Testis (tissue), 3 donors: Measurements from ENCODE around the gene RPL10. TPM values are rescaled to one million over a fixed set of nuclear protein-coding genes. Genes with fewer than 3 reads are reported as not detected.

Experiments
- DNase-seq: peaks from one replicate; pipeline ENCODE4 v3.0.0-alpha.2; 2019
- H3K27ac ChIP-seq, 2 donors: fragments of 200-600 bp; sonication (generic); one replicate each; pipeline ENCODE4 v1.5.1; 2019
- H3K27me3 ChIP-seq: fragments of 200-600 bp; sonication (generic); one replicate; pipeline ENCODE4 v1.5.1; 2019
- H3K36me3 ChIP-seq: fragments of 200-600 bp; sonication (generic); one replicate; pipeline ENCODE4 v1.5.1; 2017; ENCODE audit warnings: low read depth; ENCODE audit errors: missing control alignments
- H3K4me1 ChIP-seq: fragments of 200-600 bp; sonication (generic); one replicate; pipeline ENCODE4 v1.5.1; 2019
- H3K4me3 ChIP-seq, 2 donors: fragments of 200-600 bp; sonication (generic); one replicate each; pipeline ENCODE4 v1.5.1; 2017 to 2019
- H3K9me3 ChIP-seq: fragments of 200-600 bp; sonication (generic); one replicate; pipeline ENCODE4 v1.5.1; 2017
- POLR2A ChIP-seq: fragments of 450-650 bp; IDR thresholded peaks from one replicate; pipeline ENCODE4 v1.6.1; 2017; ENCODE audit warnings: antibody characterized with exemption, mild to moderate bottlenecking, moderate library complexity
- WGBS, 2 donors: methylation state at CpG; one replicate each; pipeline ENCODE4 v1.1.5; 2018; 5-methylcytosine and 5-hydroxymethylcytosine counted together
- intact Hi-C: fragments of 100-400 bp; cut with DNase I; formaldehyde crosslinking; loops from one replicate; pipeline ENCODE4 v1.15.1; 2023; ENCODE audit warnings: low total_unique reads
- polyA plus RNA-seq: library from polyadenylated mRNA; stranded (reverse); fragments of 350-450 nt; fragmentation: Illumina TruSeq; extraction: RNeasy Lipid Tissue Mini Kit (QIAGEN cat#74804); gene quantifications from one replicate; pipeline ENCODE4 v1.2.3, GENCODE V29; 2014; ENCODE audit warnings: low read depth, low replicate concordance; ENCODE audit not compliant: insufficient read depth
- total RNA-seq, 2 donors: library from RNA; depleted of rRNA; stranded (reverse); fragments of >200 nt; gene quantifications; one replicate each; pipeline ENCODE4 v1.2.3, GENCODE V29; 2016
- TF ChIP-seq, protein P1 (sequence below), 3 experiments: fragments of 450-650 bp in 2 of 3; fragments of 200-600 bp in 1 of 3; sonication (generic) in 1 of 3; IDR thresholded peaks; one replicate each; pipeline ENCODE4 v1.5.1; 2016 to 2019; ENCODE audit warnings: antibody characterized with exemption in 3 of 3, mild to moderate bottlenecking in 2 of 3, moderate library complexity in 1 of 3

RPL10 gene
- total and polyA plus RNA-seq, 3 donors from 2014 or later: 925 to 1,913 (median 1,423) TPM

DNA sequence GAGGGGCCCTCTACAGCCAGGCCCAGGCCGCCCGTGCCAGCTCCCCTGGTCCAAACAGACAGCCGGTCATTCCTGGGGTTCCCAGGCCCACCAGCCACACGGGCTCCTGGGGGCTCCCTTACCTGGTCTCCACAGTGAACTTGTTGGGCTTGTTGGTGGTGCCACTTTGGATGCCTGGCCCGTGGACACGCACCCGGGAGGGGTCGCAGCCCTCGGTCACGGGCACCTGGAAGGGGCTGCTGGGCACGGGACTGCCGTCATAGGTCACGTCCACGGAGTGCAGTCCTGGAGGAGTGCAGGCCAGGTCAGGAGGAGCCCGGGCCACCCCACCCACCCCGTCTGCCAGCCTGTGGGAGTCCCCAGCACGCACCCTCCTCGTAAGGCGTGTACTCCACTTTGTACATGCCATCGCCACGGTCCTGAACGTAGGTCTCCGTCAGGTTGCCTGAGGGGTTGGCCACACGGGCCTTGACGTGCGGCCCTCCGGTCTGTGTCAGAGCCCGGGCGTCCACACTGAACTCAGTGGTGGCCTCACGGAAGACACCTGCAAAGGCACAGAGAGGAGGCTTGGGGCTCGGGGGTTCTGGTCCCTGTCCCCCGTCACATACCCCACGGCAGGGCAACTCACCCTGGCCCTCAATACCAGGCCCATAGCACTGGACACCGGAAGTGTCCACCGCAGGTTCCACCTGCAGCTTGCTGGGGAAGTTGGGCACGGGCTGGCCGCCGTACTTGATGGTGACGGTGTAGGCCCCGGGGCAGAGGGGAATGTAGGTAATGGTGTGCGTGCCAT is 38.6 kb upstream of the RPL10 start:
- 87 to 91% methylated on average over 3 to 17 of the region's 41 CpGs for WGBS, 2 donors
- H3K4me1 ChIP-seq: no peaks in the 10 kb centered on the region
- H3K36me3 ChIP-seq: no peaks in the 10 kb centered on the region

GRCh38 chrX:154360155-154360713 is 37.9 kb upstream of the RPL10 start:
- no peaks in the 10 kb centered on the region for H3K27me3 ChIP-seq
- no peak overlapping the region for H3K27ac ChIP-seq
- no peak for TF ChIP-seq POLR2A
- H3K9me3 ChIP-seq: no peaks in the 10 kb centered on the region
- H3K36me3 ChIP-seq: no peaks in the 10 kb centered on the region
- WGBS, 2 donors: 86% methylated on average over 21 of the region's 34 CpGs; no CpG with 5 or more reads in 1 of the 2 donors
- DNase-seq: no peak
- no peaks in the 10 kb centered on the region for H3K4me1 ChIP-seq
- no peak overlapping the region for H3K4me3 ChIP-seq
- intact Hi-C loops: no loop called here

More for the DNA sequence above, 38.6 kb upstream of the RPL10 start:
- TF ChIP-seq, protein P1, sequence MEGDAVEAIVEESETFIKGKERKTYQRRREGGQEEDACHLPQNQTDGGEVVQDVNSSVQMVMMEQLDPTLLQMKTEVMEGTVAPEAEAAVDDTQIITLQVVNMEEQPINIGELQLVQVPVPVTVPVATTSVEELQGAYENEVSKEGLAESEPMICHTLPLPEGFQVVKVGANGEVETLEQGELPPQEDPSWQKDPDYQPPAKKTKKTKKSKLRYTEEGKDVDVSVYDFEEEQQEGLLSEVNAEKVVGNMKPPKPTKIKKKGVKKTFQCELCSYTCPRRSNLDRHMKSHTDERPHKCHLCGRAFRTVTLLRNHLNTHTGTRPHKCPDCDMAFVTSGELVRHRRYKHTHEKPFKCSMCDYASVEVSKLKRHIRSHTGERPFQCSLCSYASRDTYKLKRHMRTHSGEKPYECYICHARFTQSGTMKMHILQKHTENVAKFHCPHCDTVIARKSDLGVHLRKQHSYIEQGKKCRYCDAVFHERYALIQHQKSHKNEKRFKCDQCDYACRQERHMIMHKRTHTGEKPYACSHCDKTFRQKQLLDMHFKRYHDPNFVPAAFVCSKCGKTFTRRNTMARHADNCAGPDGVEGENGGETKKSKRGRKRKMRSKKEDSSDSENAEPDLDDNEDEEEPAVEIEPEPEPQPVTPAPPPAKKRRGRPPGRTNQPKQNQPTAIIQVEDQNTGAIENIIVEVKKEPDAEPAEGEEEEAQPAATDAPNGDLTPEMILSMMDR (IDR thresholded peaks at IDR 0.05): no peak
- TF ChIP-seq POLR2A: no peak
- no peak overlapping the region for H3K27ac ChIP-seq
- intact Hi-C loops: no loop called here
- no peak overlapping the region for H3K4me3 ChIP-seq
- H3K9me3 ChIP-seq: no peaks in the 10 kb centered on the region
- DNase-seq: no peak
- no peaks in the 10 kb centered on the region for H3K27me3 ChIP-seq

- 90% methylated on average over 13 of the region's 30 CpGs; no CpG with 5 or more reads in 1 of the 2 donors for WGBS, 2 donors
- no peak overlapping the region for H3K4me3 ChIP-seq
- no peaks in the 10 kb centered on the region for H3K9me3 ChIP-seq
- intact Hi-C loops: no loop called here
- no peaks in the 10 kb centered on the region for H3K4me1 ChIP-seq
- DNase-seq: no peak
- TF ChIP-seq, protein P1 (IDR thresholded peaks at IDR 0.05): no peak
- TF ChIP-seq POLR2A: no peak
- no peaks in the 10 kb centered on the region for H3K36me3 ChIP-seq
- no peaks in the 10 kb centered on the region for H3K27me3 ChIP-seq
- H3K27ac ChIP-seq: no peak overlapping the region
Measured at GRCh38 chrX:154362085-154362742, 36.0 kb upstream of the RPL10 start.

- no peaks in the 10 kb centered on the region for H3K36me3 ChIP-seq
Measured at GRCh38 chrX:154363706-154364439, 34.3 kb upstream of the RPL10 start.

More at GRCh38 chrX:154363706-154364439, 34.3 kb upstream of the RPL10 start:
- WGBS, 2 donors: 69 to 73% methylated on average over 8 of the region's 20 CpGs
- TF ChIP-seq, protein P1 (IDR thresholded peaks at IDR 0.05): no peak
- no peak for TF ChIP-seq POLR2A
- Histone ChIP-seq H3K9me3 (no peaks in the 10 kb centered on the region), H3K4me3 (no peak overlapping the region), H3K27me3 (no peaks in the 10 kb centered on the region), H3K4me1 (peaks cover 5% of the 10 kb centered on the region), H3K27ac (no peak overlapping the region)
- intact Hi-C loops: no loop called here
- no peak for DNase-seq
